ENCODE data around the gene THEMIS2.
A peak's percentile ranks its signal among the peaks of the same experiment; 100 is the strongest.

Gene THEMIS2

DNA sequence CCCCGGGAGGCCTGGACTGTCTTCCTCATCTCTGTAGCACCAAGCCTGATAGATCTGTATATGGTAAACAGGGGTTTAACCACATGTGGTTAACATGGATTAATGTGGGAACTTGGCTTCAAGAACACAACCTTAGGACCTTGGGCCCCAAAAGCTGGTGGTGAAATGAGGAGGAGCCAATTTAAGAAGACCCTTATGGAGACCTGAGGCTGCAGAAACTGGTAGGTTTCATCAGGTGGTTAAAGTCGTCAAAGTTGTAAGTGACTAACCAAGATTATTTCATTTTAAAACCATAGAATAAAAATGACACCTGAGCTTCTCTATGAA lies 14.0 kb downstream of the THEMIS2 start:
- no peak for DNase-seq (ENCODE audit: low spot score)

DNA sequence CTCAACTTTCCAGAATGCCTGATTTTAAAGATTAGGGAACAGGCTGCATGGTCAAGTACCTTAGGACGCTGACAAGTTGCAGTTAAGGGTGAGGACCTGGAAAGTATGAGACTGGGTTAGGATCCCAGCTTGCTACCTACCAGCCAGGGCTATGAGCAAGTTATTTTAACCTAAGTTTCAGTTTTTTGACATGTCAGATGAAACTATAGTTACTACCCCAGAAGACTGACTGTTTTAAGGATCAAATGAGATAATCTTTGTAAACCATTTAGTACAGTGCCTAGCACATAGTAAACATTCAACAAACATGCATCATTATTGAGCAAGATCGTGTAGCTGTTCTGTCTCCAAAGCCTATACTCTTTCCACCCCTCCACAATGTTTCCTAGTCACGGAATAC lies 14.4 kb downstream of the THEMIS2 start:
- no peak for DNase-seq (ENCODE audit: low spot score)

DNA sequence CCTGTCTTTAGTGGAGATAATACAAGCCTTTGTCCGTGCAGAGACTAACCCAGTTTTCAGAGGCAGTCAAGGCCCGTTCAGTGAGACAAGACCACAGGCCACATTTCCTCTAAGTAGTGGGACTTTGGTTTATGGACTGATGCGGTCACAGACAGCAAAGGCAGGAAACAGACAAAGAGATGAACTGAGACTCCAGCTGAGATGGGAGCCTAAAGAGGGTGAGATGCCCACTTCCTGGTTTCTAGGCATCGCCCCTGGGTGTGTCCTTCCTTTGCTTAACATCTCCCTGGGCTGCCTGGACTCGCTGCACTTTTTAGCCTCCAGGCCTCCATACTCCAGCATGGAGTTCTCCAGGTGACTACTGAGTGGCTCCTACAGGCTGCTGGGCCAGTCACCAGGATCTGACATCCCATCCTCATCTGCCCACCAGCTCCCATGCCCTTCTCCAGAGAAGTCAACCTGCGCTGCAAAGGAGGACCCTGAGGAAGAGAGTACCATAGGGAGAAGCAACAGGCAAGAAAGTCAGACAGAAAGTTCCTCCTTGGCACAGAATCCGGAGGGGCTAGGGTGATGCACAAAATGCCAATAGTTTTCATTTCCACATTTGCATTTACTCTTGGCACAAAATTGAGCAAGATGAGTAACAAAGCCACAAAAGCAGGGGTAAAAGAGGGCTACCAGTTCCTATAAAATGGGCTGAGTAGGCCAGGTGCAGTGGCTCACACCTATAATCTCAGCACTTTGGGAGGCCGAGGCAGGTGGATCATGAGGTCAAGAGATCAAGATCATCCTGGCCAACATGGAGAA lies 15.1 kb downstream of the THEMIS2 start:
- DNase-seq (ENCODE audit: low spot score), result peak; percentile 65

GRCh38 chr1:27889506-27889905 lies 17.2 kb downstream of the THEMIS2 start:
- DNase-seq (ENCODE audit: low spot score), result no peak

DNA sequence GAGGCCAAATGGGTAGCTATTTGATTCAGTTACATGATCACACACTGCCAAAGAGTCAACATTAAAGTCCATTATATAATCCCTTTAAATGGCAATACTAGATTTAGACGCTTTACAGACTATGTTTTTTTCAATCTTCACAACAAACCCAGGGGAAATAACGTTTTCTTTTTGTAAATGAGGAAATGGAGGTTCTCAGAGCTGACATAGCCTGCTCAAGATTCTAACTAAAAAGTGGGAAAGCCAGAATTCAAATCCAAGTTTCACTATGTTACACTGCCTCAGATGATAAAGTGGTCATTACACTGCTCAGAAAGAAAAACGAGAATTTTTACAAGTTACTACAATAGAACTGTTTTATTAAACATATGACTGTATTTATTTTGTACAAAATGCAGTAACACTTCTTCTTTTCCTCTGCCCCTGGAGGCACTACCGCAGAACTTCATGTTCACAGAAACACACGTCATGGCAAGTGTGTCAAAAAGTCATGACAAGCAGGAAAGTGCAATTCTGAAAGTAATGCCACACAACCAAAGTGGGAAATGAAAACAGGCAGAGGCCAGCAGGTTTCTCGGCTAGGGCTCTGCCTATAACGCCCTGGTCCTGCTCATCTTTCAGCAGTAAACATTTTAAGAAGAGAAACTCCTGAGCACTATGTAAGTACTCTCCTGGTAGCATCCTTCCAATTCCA lies 19.0 kb downstream of the THEMIS2 start:
- DNase-seq (ENCODE audit: low spot score), result peak; percentile 64

- DNase-seq (ENCODE audit: low spot score), result no peak
Measured at GRCh38 chr1:27894521-27894920, 22.2 kb downstream of the THEMIS2 start.

DNA sequence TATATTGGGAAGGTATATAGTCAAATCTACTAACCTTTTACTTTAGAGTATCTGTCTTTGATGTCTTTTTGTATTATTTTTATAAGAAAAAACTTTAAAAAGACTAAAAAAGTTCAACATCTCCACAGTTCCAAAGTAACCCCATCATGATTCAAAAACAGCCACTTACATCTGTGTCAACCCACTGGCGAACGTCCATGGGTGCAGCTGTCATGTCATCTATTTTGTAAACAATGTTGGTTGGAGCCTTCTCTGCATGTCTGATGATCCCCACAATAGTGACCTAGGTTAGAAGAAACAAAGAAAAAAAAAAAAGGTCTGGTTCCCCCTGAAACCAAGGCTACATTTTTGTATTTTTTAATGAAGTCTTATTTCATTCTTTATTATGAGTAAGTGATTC lies 34.4 kb downstream of the THEMIS2 start:
- DNase-seq (ENCODE audit: low spot score), result no peak

- DNase-seq (ENCODE audit: low spot score), result peak; percentile 25
Measured at GRCh38 chr1:27912429-27912828, 40.1 kb downstream of the THEMIS2 start.

DNA sequence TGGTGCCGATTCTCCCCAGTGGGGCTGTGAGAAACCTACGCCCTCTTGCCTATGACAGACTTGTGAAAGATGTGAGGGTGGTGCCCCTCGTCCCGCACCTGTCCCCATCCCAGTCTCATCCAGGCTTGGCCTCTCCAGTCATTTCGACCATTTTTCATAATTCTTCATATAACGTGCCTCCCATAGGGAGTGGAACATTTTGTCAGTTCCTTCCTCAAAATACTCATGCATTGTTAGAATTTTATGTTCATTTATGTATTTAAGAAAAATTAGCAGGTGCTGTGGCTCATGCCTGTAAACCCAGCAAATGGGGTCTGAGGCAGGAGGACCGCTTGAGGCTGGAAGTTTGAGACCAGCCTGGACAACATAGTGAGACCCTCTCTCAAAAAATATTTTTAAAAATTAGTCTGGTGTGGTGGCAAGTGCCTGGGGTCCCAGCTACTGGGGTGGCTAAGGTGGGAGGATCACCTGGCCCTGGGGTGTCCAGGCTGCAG lies 42.8 kb downstream of the THEMIS2 start:
- DNase-seq (ENCODE audit: low spot score), result no peak

DNA sequence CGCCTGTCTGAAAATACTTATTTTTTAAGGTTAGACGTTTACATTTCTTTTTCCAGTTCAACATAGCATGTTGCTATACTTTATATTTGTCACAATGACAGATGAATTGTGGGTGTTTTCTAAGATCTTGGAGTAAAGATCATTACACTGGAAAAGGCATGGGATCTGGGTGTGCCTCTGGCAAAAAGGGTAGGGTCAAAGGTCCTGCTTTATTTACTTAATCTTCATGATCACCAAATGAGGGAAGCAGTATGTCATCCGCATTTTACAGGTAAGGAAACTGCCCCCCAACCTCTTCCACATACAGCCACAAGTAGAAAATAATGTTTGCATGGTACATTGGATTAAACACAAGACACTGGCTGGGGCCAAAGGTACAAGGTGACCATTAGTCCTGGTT lies 49.9 kb downstream of the THEMIS2 start:
- no peak for DNase-seq (ENCODE audit: low spot score)

DNA sequence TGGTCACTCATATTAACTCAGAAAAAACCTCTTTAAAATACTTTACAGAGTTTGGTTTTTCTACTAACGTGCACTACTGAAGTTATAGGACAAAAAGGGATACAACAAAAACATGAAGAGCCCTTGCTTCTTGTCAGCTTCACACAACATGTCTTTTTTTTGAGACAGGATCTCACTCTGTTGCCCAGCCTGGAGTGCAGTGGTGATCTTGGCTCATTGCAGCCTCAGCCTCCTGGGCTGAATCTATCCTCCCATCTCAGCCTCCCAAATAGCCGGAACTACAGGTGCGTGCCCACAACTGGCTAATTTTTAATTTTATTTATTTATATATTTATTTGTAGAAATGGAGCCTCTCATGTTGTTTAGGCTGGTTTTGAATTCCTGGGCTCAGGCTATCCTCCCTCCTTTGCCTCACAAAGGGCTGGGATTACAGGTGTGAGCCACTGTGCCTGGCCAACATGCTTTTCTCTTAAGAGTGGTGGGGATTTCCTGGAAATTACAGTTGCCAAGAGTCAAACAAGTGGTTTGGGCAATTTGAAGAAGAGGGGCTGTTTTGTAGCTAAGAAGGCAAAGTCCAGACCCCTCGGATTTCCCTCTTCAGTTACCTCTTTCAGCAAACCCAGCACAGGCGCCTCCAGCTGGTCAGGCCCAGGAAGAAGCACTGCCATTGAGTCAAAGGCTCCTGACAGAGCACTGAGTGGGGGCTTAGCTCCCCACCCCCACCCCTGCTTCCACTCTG lies 56.0 kb downstream of the THEMIS2 start:
- no peak for DNase-seq (ENCODE audit: low spot score)

- no peak for DNase-seq (ENCODE audit: low spot score)
Measured at GRCh38 chr1:27931184-27931583, 58.8 kb downstream of the THEMIS2 start.

GRCh38 chr1:27931759-27932158 lies 59.4 kb downstream of the THEMIS2 start:
- no peak for DNase-seq (ENCODE audit: low spot score)

- no peak for DNase-seq (ENCODE audit: low spot score)
Measured at GRCh38 chr1:27934818-27935549, 62.6 kb downstream of the THEMIS2 start, which contains the start of gene SMPDL3B. TSS of gene SMPDL3B (plus strand) at chr1:27935000. CDS start at chr1:27935184, 184 bp downstream.

DNA sequence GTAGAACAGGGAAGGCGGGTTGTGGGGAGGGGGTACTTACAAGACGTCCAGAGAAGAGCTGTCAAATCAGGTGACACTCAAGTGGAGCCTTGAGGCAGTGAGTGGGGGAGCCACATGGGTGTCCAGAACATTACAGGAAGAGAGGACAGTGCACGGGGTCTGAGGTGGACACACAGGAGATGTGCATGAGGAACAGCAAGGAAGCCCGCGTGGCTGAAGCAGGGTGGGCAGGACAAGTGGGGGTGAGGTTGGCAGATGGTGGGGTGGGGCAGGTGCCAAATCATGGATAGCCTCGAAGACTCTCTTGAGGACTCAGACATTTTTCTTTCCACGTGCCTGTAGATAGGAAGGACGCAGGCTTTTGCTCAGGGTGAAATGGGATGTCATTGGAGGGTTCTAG lies 63.4 kb downstream of the THEMIS2 start:
- DNase-seq (ENCODE audit: low spot score), result no peak

All from CD4-positive, alpha-beta T cell treated with Interleukin-15 for 4 hours (primary cell).